ENCODE results near the gene HNRNPA2B1. TPM values are rescaled to one million over a fixed set of nuclear protein-coding genes. Genes with fewer than 3 reads are reported as not detected.
"Not testable (repeated sequence)": the region's sequence is repeated elsewhere in the genome, so short reads cannot be mapped to it uniquely, and the experiment has no call there.

Gene HNRNPA2B1
- total RNA-seq, 3 donors from 2014 or later = 345 to 441 (median 379) TPM

DNA sequence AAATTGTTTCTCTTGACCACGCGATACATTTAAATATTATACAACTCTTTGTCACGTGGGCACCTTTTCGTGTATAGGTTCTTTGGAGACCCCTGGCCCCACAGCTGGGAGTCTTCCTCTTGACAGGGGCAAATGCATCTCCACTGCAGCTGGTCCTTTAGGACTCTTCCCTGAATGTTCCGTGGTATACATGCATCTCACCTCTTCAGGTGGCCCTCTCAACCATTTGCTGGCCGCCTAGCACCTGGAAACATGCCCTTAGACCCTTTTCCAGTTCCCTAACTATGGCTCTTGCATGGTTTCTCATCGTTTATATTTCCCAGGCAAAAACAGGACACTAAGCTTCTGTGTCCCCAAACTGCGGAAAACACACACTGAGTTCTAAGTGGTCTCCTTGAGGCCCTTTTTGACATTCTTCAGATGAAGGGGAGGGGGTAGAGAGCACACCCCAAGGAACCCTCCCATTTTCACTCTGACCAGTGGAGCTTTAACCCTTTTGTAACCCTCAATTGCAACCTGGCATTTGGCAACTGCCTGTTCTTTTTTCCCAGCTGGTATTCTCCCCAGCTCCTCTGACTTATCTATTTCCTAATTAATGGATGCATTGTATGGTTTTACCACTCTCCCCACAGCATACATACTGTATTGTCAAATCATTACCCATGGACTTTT lies 20.6 kb downstream of the HNRNPA2B1 start:
- TF ChIP-seq, protein P1, sequence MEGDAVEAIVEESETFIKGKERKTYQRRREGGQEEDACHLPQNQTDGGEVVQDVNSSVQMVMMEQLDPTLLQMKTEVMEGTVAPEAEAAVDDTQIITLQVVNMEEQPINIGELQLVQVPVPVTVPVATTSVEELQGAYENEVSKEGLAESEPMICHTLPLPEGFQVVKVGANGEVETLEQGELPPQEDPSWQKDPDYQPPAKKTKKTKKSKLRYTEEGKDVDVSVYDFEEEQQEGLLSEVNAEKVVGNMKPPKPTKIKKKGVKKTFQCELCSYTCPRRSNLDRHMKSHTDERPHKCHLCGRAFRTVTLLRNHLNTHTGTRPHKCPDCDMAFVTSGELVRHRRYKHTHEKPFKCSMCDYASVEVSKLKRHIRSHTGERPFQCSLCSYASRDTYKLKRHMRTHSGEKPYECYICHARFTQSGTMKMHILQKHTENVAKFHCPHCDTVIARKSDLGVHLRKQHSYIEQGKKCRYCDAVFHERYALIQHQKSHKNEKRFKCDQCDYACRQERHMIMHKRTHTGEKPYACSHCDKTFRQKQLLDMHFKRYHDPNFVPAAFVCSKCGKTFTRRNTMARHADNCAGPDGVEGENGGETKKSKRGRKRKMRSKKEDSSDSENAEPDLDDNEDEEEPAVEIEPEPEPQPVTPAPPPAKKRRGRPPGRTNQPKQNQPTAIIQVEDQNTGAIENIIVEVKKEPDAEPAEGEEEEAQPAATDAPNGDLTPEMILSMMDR (IDR thresholded peaks at IDR 0.05) = no peak
- intact Hi-C loops (cut with DNase I, micrococcal nuclease) = no loop called here
- Histone ChIP-seq H3K9me3 (no peaks in the 10 kb centered on the region), H3K36me3 (ENCODE audit: low read depth) (no peaks in the 10 kb centered on the region), H3K4me1 (ENCODE audit: low read depth) (no peaks in the 10 kb centered on the region), H3K4me3 (no peak overlapping the region)
- ATAC-seq (peak; percentile 8), DNase-seq (no peak)

DNA sequence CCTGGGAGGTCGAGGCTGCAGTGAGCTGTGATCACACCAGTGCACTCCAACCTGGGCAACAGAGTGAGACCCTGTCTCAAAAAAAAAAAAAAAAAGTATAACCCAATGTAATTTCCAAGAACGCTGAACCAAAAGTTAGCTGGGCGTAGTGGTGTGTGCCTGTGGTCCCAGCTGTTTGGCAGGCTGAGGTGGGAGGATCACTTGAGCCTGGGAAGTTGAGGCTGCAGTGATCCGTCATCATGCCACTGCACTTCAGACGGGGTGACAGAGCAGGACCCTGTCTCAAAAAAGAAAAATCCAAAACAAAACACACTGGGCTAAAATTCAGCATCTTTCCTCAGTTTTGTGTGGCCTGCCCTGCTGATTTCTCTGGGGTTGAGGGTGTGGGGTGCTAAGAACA lies 21.1 kb downstream of the HNRNPA2B1 start:
- ATAC-seq = no peak
- no peak for DNase-seq
- H3K4me1 ChIP-seq (ENCODE audit: low read depth) = no peaks in the 10 kb centered on the region
- H3K36me3 ChIP-seq (ENCODE audit: low read depth) = no peaks in the 10 kb centered on the region
- no peaks in the 10 kb centered on the region for H3K9me3 ChIP-seq
- no peak overlapping the region for H3K4me3 ChIP-seq
- intact Hi-C loops (cut with DNase I, micrococcal nuclease) = no loop called here
- TF ChIP-seq, protein P1 (IDR thresholded peaks at IDR 0.05) = no peak

DNA sequence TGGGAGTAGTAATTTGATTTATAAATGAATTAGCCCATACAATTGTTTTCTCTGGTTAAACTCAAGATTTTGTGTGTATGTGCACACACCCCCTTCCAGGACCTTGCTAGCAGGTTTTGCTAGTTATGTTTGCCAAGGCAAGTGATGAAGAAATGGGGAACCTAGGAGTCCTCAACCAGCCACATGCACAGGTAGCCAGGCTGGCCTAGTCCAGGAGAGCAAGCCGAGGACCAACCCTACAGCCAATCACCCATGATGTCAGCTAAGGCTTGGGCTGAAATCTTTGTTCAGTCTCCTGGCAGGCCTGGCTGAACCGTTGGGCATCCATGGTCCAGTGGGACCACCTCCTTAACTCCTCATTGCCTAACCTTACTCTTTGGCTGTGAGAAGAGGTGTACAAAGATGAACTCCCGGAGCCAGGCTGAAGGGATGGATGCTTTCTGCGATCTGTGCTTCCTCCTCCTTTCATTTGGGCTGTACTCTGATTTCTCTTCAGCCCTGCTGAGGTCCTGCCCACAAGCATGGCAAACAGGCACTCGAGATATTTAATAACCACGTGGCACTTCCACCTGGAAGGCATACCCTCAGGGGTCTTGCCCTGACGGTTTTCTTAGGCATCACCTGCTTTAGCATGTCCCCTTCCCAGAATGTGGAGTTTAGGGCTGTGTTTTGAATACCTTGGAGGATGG lies 22.1 kb downstream of the HNRNPA2B1 start:
- intact Hi-C loops (cut with DNase I, micrococcal nuclease) = no loop called here
- no peak overlapping the region for H3K4me3 ChIP-seq
- ATAC-seq (no peak), DNase-seq (no peak)
- TF ChIP-seq, protein P1 (IDR thresholded peaks at IDR 0.05) = no peak
- H3K4me1 ChIP-seq (ENCODE audit: low read depth) = no peaks in the 10 kb centered on the region
- no peaks in the 10 kb centered on the region for H3K36me3 ChIP-seq (ENCODE audit: low read depth)
- no peaks in the 10 kb centered on the region for H3K9me3 ChIP-seq

DNA sequence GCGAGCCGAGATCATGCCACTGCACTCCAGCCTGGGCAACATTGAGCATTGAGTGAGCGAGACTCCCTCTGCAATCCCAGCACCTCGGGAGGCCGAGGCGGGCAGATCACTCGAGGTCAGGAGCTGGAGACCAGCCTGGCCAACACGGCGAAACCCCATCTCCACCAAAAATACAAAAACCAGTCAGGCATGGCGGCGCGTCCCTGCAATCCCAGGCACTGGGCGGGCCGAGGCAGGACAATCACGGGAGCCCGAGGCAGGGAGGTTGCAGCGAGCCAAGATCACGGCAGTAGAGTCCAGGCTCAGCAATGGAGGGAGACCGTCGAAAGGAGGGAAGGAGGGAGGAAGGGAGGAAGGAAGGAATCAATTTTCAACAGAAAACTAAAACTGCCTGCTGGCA lies 23.3 kb downstream of the HNRNPA2B1 start:
- H3K4me3 ChIP-seq; H3K4me1 ChIP-seq (ENCODE audit: low read depth); H3K9me3 ChIP-seq; H3K36me3 ChIP-seq (ENCODE audit: low read depth); ATAC-seq; DNase-seq; intact Hi-C loops (cut with DNase I, micrococcal nuclease): not testable (repeated sequence)

DNA sequence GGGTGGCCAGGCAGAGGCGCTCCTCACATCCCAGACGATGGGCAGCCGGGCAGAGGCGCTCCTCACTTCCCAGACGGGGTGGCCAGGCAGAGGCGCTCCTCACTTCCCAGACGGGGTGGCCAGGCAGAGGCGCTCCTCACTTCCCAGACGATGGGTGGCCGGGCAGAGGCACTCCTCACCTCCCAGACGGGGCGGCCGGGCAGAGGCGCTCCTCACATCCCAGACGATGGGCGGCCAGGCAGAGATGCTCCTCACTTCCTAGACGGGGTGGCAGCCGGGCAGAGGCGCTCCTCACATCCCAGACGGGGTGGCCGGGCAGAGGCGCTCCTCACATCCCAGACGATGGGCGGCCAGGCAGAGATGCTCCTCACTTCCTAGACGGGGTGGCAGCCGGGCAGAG lies 23.9 kb downstream of the HNRNPA2B1 start:
- ATAC-seq; H3K4me3 ChIP-seq; H3K9me3 ChIP-seq; intact Hi-C loops (cut with DNase I, micrococcal nuclease); DNase-seq; H3K36me3 ChIP-seq (ENCODE audit: low read depth); H3K4me1 ChIP-seq (ENCODE audit: low read depth): not testable (repeated sequence)

DNA sequence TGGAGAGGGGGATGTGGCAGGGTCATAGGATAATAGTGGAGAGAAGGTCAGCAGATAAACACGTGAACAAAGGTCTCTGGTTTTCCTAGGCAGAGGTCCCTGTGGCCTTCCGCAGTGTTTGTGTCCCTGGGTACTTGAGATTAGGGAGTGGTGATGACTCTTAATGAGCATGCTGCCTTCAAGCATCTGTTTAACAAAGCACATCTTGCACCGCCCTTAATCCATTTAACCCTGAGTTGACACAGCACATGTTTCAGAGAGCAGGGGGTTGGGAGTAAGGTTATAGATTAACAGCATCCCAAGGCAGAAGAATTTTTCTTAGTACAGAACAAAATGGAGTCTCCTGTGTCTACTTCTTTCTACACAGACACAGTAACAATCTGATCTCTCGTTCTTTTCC lies 24.6 kb downstream of the HNRNPA2B1 start:
- H3K4me1 ChIP-seq (ENCODE audit: low read depth); intact Hi-C loops (cut with DNase I, micrococcal nuclease); DNase-seq; H3K4me3 ChIP-seq; H3K9me3 ChIP-seq; H3K36me3 ChIP-seq (ENCODE audit: low read depth); ATAC-seq: not testable (repeated sequence)

DNA sequence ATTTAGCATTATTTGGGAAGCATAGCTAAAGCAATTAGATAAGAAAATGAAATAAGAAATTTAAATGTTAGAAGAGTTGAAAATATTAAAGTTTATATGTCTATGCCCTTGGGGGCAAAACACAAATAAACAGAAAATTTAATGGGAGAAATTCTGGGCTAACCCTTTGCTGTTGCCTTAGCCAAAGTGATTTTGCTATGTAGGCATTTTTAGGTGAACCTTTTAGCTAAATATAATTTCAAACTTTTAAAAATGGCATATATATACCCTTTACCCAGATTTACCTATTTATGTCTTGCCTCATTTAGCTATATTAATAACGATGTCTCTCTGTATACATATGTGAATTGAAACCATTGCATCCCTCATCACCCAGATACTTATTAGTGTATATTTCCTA lies 28.5 kb downstream of the HNRNPA2B1 start:
- ATAC-seq (no peak), DNase-seq (no peak)
- TF ChIP-seq, protein P1 (IDR thresholded peaks at IDR 0.05) = no peak
- H3K4me3 ChIP-seq = no peak overlapping the region
- no peaks in the 10 kb centered on the region for H3K9me3 ChIP-seq
- H3K36me3 ChIP-seq (ENCODE audit: low read depth) = no peaks in the 10 kb centered on the region
- intact Hi-C loops (cut with DNase I, micrococcal nuclease) = no loop called here
- H3K4me1 ChIP-seq (ENCODE audit: low read depth) = peaks cover 5% of the 10 kb centered on the region

Data from mucosa of descending colon (tissue), 3 donors.